ENCODE data around the gene SLC22A4.

Gene SLC22A4

DNA sequence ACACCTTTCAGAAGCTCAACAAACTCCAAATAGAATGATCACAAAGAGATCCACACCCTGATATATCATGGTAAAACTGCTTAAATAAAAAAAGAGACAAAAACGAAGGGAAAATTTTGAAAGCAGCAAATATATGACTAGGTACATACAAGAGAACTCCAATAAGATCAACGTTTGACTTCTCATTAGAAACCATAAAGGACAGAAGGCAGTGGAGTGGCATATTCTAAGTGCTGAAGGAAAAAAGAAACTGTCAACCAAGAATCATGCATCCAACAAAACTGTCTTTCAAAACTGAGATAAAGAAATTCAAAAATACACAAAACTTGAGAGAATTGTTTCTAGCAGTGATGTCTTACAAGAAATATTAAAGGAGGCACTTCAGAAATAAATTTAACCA is 11.2 kb downstream of the SLC22A4 start:
- H3K4me3 ChIP-seq (ENCODE audit: low read length): no peak overlapping the region
- DNase-seq (ENCODE audit: low read depth): no peak
- TF ChIP-seq, protein P1, sequence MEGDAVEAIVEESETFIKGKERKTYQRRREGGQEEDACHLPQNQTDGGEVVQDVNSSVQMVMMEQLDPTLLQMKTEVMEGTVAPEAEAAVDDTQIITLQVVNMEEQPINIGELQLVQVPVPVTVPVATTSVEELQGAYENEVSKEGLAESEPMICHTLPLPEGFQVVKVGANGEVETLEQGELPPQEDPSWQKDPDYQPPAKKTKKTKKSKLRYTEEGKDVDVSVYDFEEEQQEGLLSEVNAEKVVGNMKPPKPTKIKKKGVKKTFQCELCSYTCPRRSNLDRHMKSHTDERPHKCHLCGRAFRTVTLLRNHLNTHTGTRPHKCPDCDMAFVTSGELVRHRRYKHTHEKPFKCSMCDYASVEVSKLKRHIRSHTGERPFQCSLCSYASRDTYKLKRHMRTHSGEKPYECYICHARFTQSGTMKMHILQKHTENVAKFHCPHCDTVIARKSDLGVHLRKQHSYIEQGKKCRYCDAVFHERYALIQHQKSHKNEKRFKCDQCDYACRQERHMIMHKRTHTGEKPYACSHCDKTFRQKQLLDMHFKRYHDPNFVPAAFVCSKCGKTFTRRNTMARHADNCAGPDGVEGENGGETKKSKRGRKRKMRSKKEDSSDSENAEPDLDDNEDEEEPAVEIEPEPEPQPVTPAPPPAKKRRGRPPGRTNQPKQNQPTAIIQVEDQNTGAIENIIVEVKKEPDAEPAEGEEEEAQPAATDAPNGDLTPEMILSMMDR (conservative IDR thresholded peaks at IDR 0.05; ENCODE audit: low read length): no peak

DNA sequence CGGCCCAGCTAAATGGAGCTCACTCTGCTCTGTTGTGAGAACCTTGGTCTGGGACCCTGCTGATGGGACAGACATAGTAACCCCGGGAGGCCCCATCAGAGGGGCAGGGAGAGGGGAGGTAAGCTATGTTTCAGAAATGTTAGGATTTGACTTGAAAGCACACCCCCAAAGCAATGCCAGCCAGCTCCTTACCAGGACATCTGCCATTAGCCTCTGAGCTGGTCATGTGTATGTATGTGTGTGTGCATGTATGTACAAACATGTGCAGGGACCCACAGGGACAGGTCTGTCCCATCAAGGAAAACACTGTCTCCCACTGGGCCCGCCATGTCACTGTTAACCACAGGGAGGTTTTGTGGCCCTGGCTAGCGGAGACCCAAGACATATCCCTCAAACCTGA is 14.5 kb downstream of the SLC22A4 start:
- no peak for DNase-seq (ENCODE audit: low read depth)
- no peak overlapping the region for H3K4me3 ChIP-seq (ENCODE audit: low read length)
- TF ChIP-seq, protein P1 (conservative IDR thresholded peaks at IDR 0.05; ENCODE audit: low read length): no peak

DNA sequence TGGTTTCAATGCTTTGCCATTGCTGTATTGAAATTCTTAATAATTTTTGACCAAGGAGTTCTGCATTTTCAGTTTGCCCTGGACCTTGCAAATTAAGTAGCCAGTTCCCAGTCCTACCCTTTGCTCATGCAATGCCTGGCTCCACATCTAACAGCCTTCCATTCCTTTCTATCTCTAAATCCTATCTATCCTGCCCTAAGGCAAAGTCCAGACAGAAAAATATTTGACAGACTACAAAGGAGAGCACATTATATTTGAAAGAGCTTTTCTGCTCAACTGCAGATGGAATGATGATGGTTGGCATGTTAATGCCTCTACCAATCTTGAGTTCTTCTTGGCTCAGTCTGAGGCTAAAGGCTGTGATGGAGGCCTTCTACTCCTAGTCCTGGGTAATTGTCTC is 15.5 kb downstream of the SLC22A4 start:
- H3K4me3 ChIP-seq (ENCODE audit: low read length): no peak overlapping the region
- TF ChIP-seq, protein P1 (conservative IDR thresholded peaks at IDR 0.05; ENCODE audit: low read length): no peak
- DNase-seq (ENCODE audit: low read depth): no peak

DNA sequence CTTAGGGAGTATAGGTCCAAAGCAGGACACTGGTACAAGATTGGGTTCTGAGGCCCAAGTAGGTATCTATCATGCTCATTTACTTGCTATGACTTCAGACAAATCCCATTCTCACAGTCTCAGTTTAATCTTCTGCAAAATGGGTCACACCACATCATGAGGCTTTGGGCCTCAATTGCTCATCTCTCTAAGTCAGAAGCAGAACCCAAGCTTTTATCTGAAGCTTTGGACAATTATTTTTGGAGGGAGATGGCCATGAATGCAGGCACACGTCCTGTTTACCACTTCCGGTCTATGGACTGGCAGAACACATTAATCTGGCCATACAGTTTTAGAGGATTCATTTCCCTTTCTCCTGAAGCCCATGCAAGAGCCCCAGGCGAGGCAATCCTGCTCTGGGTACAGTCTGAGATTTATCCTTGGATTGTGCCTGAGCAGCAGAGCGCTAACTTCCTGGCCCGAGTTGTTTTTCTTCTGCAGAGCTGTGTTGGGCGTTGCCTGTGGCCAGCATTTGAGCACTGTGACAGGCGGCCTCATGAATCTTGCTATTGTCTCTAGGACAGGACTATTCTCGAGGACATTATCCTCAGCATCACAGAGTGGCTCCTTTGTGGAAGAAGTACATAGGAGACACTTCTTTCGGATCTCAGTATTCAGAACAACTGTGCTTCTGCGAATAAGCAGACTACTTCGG is 16.1 kb downstream of the SLC22A4 start:
- no peak overlapping the region for H3K4me3 ChIP-seq (ENCODE audit: low read length)
- peak; percentile 17 for DNase-seq (ENCODE audit: low read depth)
- TF ChIP-seq, protein P1 (conservative IDR thresholded peaks at IDR 0.05; ENCODE audit: low read length): no peak

DNA sequence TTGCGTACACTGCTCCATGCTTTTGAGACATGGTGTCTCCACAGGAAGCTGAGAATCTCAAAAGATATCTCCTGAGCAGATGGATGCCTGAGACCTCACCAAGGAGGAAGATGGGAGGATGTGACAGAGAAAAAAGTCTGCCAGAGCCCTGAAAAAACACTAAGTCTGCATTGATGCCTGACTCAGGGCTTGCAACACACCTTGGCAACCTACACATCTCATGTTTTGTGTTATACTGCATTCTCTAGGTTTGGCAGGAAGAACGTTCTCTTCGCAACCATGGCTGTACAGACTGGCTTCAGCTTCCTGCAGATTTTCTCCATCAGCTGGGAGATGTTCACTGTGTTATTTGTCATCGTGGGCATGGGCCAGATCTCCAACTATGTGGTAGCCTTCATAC is 19.2 kb downstream of the SLC22A4 start:
- DNase-seq (ENCODE audit: low read depth): peak; percentile 91
- TF ChIP-seq, protein P1 (conservative IDR thresholded peaks at IDR 0.05; ENCODE audit: low read length): no peak
- no peak overlapping the region for H3K4me3 ChIP-seq (ENCODE audit: low read length)

DNA sequence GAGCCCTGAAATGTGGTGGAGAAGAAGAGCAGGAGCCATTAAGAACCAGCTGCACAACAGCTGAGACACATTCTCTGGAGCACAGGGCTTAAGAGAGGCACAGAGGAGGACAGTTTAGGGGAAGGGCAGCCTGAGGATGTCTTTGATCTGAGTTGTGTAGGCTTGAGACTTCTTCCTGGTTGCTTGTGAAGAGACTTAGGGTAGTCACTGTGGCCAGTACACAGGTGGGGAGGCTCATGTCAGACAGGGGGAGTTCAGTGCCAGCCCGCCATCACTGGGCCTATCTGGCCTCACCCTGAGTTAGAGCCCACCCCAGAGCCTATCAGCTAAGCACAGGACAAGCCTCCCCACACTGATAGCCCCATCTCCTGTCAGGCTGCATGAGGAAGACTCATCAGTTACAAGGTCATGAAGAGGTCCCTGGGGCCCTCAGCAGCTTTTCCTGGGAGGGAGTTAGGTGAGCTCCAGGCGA is 19.8 kb downstream of the SLC22A4 start:
- TF ChIP-seq, protein P1 (conservative IDR thresholded peaks at IDR 0.05; ENCODE audit: low read length): no peak
- no peak overlapping the region for H3K4me3 ChIP-seq (ENCODE audit: low read length)
- DNase-seq (ENCODE audit: low read depth): no peak

DNA sequence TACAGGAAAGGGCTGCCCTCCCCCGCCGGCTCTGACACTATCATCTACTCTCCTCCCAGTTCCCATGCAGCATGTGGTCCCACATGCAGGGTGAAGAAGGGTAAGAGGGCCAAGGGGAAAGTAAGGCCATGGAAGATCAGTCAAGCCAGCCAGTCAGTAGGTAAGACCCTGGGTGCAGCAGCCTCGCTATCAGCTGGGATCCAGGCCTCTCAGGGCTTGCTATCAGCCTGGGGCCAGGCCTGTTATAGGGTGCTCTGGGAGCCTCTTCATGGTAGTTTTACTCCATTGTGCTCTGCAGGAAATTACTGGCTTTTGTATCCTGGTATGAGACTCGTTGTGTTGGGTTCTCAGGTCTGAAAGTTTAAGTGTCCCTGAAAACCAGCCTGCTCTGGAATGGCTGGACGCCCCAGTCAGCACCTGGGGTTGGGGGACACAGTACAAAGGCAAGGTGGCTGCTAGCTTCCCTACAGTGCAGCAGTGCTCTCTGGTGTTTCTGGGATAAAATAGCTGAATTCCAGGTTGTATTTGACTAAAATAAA is 21.4 kb downstream of the SLC22A4 start:
- TF ChIP-seq, protein P1 (conservative IDR thresholded peaks at IDR 0.05; ENCODE audit: low read length): no peak
- no peak overlapping the region for H3K4me3 ChIP-seq (ENCODE audit: low read length)
- DNase-seq (ENCODE audit: low read depth): no peak
